Sigmoid colon (tissue), 4 donors: ENCODE data around the gene C14orf93.

Experiments used
- EP300 ChIP-seq, 4 donors: sonication (generic); formaldehyde crosslinking; IDR thresholded peaks; one replicate each; pipeline ENCODE4 v1.6.1; 2017; ENCODE audit warnings: antibody characterized with exemption in 4 of 4
- POLR2A ChIP-seq, 2 donors: fragments of 450-650 bp; IDR thresholded peaks; one replicate each; pipeline ENCODE4 v1.6.1; 2016; ENCODE audit warnings: antibody characterized with exemption in 2 of 2, mild to moderate bottlenecking in 2 of 2, moderate library complexity in 2 of 2
- POLR2AphosphoS5 ChIP-seq, 4 donors: sonication (generic); formaldehyde crosslinking; IDR thresholded peaks; one replicate each; pipeline ENCODE4 v1.6.1; 2017; ENCODE audit warnings: antibody characterized with exemption in 4 of 4
- TF ChIP-seq, protein P1 (sequence below), 4 experiments: fragments of 450-650 bp in 3 of 4; fragments of 200-600 bp in 1 of 4; IDR thresholded peaks; one replicate each; pipeline ENCODE4 v1.5.1; 2016 to 2019; ENCODE audit warnings: antibody characterized with exemption in 4 of 4, mild to moderate bottlenecking in 3 of 4, moderate library complexity in 2 of 4

DNA sequence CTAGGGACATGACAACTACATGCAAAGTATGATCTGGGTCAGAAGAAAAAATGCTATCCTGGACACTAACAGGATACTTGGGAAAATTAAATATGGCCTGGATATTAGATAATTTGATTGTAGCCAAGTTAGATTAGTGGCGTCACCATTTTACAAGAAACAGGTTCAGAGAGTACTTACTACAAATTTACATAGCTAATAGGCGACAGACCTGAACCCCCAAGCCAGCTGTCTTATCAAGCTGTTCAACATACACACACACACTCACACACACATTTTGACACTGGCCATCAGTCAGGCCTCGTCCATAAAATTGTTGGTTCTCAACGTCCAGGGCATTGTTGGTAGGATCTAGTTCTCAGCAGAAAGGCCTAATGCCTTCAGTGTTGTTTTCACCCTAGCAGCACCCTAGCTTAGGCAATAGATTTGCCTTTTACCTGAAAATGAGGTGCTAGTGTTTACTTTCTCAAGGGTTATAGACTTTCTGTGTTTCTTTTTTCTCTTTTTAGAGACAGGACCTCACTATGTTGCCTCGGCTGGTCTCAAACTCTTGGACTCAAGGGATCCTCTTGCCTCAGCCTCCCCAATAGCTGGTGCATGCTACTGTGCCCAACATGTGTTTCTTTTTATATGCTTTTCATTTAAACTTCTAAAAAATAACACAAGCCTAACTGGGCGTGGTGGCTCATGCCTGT is 3.3 kb upstream of the C14orf93 start:
- TF ChIP-seq EP300 (IDR thresholded peaks at IDR 0.05) (no peak), POLR2AphosphoS5 (IDR thresholded peaks at IDR 0.05) (no peak), POLR2A (IDR thresholded peaks at IDR 0.05) (no peak)
- TF ChIP-seq, protein P1, sequence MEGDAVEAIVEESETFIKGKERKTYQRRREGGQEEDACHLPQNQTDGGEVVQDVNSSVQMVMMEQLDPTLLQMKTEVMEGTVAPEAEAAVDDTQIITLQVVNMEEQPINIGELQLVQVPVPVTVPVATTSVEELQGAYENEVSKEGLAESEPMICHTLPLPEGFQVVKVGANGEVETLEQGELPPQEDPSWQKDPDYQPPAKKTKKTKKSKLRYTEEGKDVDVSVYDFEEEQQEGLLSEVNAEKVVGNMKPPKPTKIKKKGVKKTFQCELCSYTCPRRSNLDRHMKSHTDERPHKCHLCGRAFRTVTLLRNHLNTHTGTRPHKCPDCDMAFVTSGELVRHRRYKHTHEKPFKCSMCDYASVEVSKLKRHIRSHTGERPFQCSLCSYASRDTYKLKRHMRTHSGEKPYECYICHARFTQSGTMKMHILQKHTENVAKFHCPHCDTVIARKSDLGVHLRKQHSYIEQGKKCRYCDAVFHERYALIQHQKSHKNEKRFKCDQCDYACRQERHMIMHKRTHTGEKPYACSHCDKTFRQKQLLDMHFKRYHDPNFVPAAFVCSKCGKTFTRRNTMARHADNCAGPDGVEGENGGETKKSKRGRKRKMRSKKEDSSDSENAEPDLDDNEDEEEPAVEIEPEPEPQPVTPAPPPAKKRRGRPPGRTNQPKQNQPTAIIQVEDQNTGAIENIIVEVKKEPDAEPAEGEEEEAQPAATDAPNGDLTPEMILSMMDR (IDR thresholded peaks at IDR 0.05): no peak
